Right atrium auricular region (tissue), 2 donors: ENCODE data around the gene BECN2. TPM values are rescaled to one million over a fixed set of nuclear protein-coding genes. Genes with fewer than 3 reads are reported as not detected.

Experiments
- DNase-seq: peaks from one replicate; pipeline ENCODE4 v3.0.0-alpha.2; 2019; ENCODE audit warnings: low spot score
- H3K27ac ChIP-seq, 2 donors: fragments of 200-600 bp; sonication (generic); 1 replicate in 1 of 2; 2 replicates in 1 of 2; pipeline ENCODE4 v1.5.1; 2016 to 2019
- H3K27me3 ChIP-seq, 2 donors: fragments of 200-600 bp; sonication (generic); one replicate each; pipeline versions ENCODE4 v1.5.1 to v1.6.0; 2017 to 2019
- H3K36me3 ChIP-seq: fragments of 200-600 bp; sonication (generic); one replicate; pipeline ENCODE4 v1.5.1; 2016
- H3K4me1 ChIP-seq, 2 donors: fragments of 200-600 bp; sonication (generic); one replicate each; pipeline versions ENCODE4 v1.5.1 to v1.6.0; 2017 to 2019
- H3K4me3 ChIP-seq, 2 donors: fragments of 200-600 bp; sonication (generic); 1 replicate in 1 of 2; 2 replicates in 1 of 2; pipeline ENCODE4 v1.5.1; 2017 to 2019; ENCODE audit warnings: mild to moderate bottlenecking in 1 of 2, moderate library complexity in 1 of 2
- H3K9me3 ChIP-seq, 2 donors: fragments of 200-600 bp; sonication (generic); one replicate each; pipeline ENCODE4 v1.5.1; 2019
- total RNA-seq, 2 donors: library from RNA; depleted of rRNA; stranded (reverse); fragments of >200 nt; gene quantifications; one replicate each; pipeline ENCODE4 v1.1.0, GENCODE V29; 2016
- TF ChIP-seq, protein P1 (sequence below), 2 donors: fragments of 200-600 bp; sonication (generic); IDR thresholded peaks; one replicate each; pipeline ENCODE4 v1.5.1; 2019; ENCODE audit warnings: antibody characterized with exemption in 2 of 2

The BECN2 gene
- total RNA-seq, 2 donors from 2014 or later: not detected

- peaks cover 0 to 8% of the 10 kb centered on the region in 2 donors for H3K4me1 ChIP-seq
- TF ChIP-seq, protein P1, sequence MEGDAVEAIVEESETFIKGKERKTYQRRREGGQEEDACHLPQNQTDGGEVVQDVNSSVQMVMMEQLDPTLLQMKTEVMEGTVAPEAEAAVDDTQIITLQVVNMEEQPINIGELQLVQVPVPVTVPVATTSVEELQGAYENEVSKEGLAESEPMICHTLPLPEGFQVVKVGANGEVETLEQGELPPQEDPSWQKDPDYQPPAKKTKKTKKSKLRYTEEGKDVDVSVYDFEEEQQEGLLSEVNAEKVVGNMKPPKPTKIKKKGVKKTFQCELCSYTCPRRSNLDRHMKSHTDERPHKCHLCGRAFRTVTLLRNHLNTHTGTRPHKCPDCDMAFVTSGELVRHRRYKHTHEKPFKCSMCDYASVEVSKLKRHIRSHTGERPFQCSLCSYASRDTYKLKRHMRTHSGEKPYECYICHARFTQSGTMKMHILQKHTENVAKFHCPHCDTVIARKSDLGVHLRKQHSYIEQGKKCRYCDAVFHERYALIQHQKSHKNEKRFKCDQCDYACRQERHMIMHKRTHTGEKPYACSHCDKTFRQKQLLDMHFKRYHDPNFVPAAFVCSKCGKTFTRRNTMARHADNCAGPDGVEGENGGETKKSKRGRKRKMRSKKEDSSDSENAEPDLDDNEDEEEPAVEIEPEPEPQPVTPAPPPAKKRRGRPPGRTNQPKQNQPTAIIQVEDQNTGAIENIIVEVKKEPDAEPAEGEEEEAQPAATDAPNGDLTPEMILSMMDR (IDR thresholded peaks at IDR 0.05): no peak
- no peaks in the 10 kb centered on the region for H3K9me3 ChIP-seq
- no peaks in the 10 kb centered on the region for H3K36me3 ChIP-seq
- H3K27me3 ChIP-seq: no peaks in the 10 kb centered on the region
- H3K4me3 ChIP-seq: no peak overlapping the region
- no peak for DNase-seq
- no peak overlapping the region for H3K27ac ChIP-seq
Observed at GRCh38 chr1:241997401-241997998, 39.9 kb downstream of the BECN2 start.

DNA sequence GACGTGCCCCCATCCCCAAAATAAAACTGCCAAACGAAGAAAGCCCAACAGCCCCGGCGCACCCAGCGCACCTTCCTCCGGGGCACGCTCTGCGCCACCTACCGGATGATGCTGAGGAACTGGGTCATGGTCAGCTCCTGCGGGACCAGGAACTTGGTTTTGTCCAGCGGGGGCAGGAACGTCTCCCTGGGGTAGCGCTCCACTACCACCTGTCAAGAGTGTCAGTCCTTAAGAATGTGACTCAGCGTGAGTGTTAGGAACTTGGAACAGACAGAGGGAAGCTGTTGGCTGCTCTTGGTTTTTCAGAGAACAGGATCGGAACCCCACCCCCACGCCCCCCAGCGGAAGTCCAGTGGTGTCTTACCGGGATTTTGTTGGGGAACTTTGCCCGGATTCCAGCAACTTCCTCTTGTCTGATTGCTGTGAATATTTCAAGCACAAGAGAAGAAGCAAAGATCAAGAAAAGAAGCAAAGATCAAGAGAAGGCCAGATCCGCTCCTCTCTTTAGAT is 40.9 kb downstream of the BECN2 start:
- Histone ChIP-seq H3K4me3 (peak overlapping the region in 1 of 2 donors; percentile 24), H3K36me3 (no peaks in the 10 kb centered on the region), H3K27ac (no peak overlapping the region), H3K4me1 (peaks cover 0 to 8% of the 10 kb centered on the region in 2 donors), H3K9me3 (no peaks in the 10 kb centered on the region), H3K27me3 (no peaks in the 10 kb centered on the region)
- DNase-seq: peak; percentile 81
- TF ChIP-seq, protein P1 (IDR thresholded peaks at IDR 0.05): peak; percentile 39 to 75

DNA sequence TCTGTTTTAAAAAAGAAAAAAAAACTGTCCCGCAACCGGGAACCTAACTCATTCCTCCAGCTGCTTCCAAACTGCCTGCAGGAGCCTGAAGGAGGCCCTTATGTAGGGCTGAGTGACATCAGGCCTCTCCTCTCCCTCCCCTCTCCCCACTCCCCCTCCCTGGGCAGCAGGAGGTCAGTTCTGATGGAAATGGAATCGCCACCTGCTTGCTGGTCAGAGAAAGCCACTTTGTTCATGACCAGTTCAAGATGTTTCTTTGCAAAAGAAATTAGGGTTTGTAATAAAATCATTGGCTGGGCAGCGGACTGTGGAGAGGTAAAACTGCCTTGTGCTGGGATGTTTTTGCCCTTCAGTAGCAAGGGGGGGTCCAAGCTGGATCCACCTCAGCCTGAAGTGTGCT is 41.5 kb downstream of the BECN2 start, which contains the start of gene MAP1LC3C:
MAP1LC3C (minus strand) TSS at position 73 of the 400 bp plus-strand sequence. CDS start 90 bp downstream, outside the sequence.
- Histone ChIP-seq H3K27ac (no peak within 1 kb of the TSS), H3K36me3 (no peaks in the 10 kb centered on the region), H3K4me3 (peak within 1 kb of the TSS in 1 of 2 donors; percentile 24), H3K9me3 (no peaks in the 10 kb centered on the region), H3K4me1 (peaks cover 0 to 8% of the 10 kb centered on the region in 2 donors), H3K27me3 (no peaks in the 10 kb centered on the region)
- TF ChIP-seq, protein P1 (IDR thresholded peaks at IDR 0.05): no peak
- no peak for DNase-seq

- H3K4me1 ChIP-seq: peaks cover 0 to 8% of the 10 kb centered on the region in 2 donors
- no peaks in the 10 kb centered on the region for H3K36me3 ChIP-seq
- H3K27ac ChIP-seq: no peak overlapping the region
- H3K27me3 ChIP-seq: no peaks in the 10 kb centered on the region
- no peaks in the 10 kb centered on the region for H3K9me3 ChIP-seq
- H3K4me3 ChIP-seq: no peak overlapping the region
- DNase-seq: no peak
- TF ChIP-seq, protein P1 (IDR thresholded peaks at IDR 0.05): no peak
Observed at GRCh38 chr1:242000434-242000833, 42.9 kb downstream of the BECN2 start.

DNA sequence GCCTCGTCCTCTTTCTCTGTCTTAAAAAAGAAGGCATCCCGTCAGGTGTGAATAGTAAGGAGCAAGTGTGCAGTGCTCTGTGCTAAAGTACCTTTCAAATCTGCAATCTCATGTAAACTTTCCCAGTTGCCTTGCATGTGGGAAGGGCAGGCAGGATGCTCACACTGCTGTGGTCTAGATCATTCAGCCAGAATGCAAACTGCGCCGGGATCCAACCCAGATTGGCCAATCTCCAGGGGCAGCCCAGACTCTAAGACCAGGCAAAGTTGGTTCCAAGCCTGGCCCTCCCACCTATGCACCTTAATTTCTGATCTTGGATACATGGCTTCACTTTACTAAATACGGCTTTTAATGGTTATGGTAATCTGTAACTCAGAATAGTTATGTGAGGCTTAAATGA is 44.5 kb downstream of the BECN2 start:
- H3K4me1 ChIP-seq: peaks cover 0 to 8% of the 10 kb centered on the region in 2 donors
- no peak for DNase-seq
- H3K36me3 ChIP-seq: no peaks in the 10 kb centered on the region
- H3K4me3 ChIP-seq: no peak overlapping the region
- H3K27ac ChIP-seq: no peak overlapping the region
- TF ChIP-seq, protein P1 (IDR thresholded peaks at IDR 0.05): no peak
- H3K27me3 ChIP-seq: no peaks in the 10 kb centered on the region
- no peaks in the 10 kb centered on the region for H3K9me3 ChIP-seq
